Left lung (tissue), 10 donors: Measurements from ENCODE around the gene RAI1. TPM values are rescaled to one million over a fixed set of nuclear protein-coding genes. Genes with fewer than 3 reads are reported as not detected.

Experiments
- ATAC-seq: fragments of 200-7000 bp; cut with Tn5 transposase; one replicate; pipeline ENCODE4 v1.9.1; 2020; ENCODE audit warnings: moderate library complexity
- DNase-seq, 4 donors: peaks; one replicate each; pipeline ENCODE4 v3.0.0-alpha.2; 2013 to 2020
- H3K27ac ChIP-seq, 2 donors: fragments of 200-600 bp; sonication (generic) in 1 of 2; one replicate each; pipeline versions ENCODE4 v1.5.0 to v1.8.0; 2020 to 2021
- H3K27me3 ChIP-seq, 2 donors: fragments of 200-600 bp; sonication (generic) in 1 of 2; one replicate each; pipeline versions ENCODE4 v1.5.0 to v1.8.0; 2020 to 2021
- H3K36me3 ChIP-seq, 2 donors: fragments of 200-600 bp; sonication (generic) in 1 of 2; one replicate each; pipeline versions ENCODE4 v1.5.0 to v1.8.0; 2020 to 2021
- H3K4me1 ChIP-seq, 2 donors: fragments of 200-600 bp; one replicate each; pipeline ENCODE4 v1.8.0; 2021
- H3K4me3 ChIP-seq, 2 donors: fragments of 200-600 bp; sonication (generic) in 1 of 2; one replicate each; pipeline versions ENCODE4 v1.5.0 to v1.8.0; 2020 to 2021; ENCODE audit warnings: mild to moderate bottlenecking in 1 of 2
- H3K9me3 ChIP-seq, 2 donors: fragments of 200-600 bp; sonication (generic) in 1 of 2; one replicate each; pipeline versions ENCODE4 v1.5.0 to v1.8.0; 2020 to 2021
- CTCF ChIP-seq, 2 donors: fragments of 200-600 bp; sonication (generic) in 1 of 2; IDR thresholded peaks; one replicate each; pipeline versions ENCODE4 v1.5.0 to v1.8.0; 2021; ENCODE audit warnings: antibody characterized with exemption in 2 of 2
- intact Hi-C, 2 donors: fragments of 100-400 bp; cut with DNase I; formaldehyde crosslinking; loops; one replicate each; pipeline versions ENCODE4 v1.11.2 to v1.14.2; 2022
- polyA plus RNA-seq, 6 donors: library from polyadenylated mRNA; unstranded; fragments of 120-200 nt; gene quantifications; one replicate each; pipeline ENCODE4 v1.2.1, GENCODE V29; 2013; ENCODE audit not compliant: insufficient read length in 6 of 6
- total RNA-seq, 2 donors: library from RNA; stranded (reverse); fragmentation: NEBNext Ultra II Directional; extraction: Animal tissue kit (Norgen Biotek cat#: 25700); gene quantifications; one replicate each; pipeline ENCODE4 v1.2.1, GENCODE V29; 2021
- donor health status: DM: no; HTN: yes; CAD: no.
- donor health status: DM: no; HTN: no; CAD: no.

RAI1 gene
- total and polyA plus RNA-seq, 8 donors: 28.8 to 43.8 (median 34.7) TPM

- no peak for TF ChIP-seq CTCF (IDR thresholded peaks at IDR 0.05)
Observed at GRCh38 chr17:17742688-17743390, 61.6 kb downstream of the RAI1 start.

GRCh38 chr17:17743391-17744112 is 62.3 kb downstream of the RAI1 start:
- Histone ChIP-seq H3K4me1 (peaks cover 27 to 34% of the 10 kb centered on the region in 2 donors), H3K4me3 (no peak overlapping the region)
- TF ChIP-seq CTCF (IDR thresholded peaks at IDR 0.05): no peak

More at GRCh38 chr17:17742688-17743390, 61.6 kb downstream of the RAI1 start:
- Histone ChIP-seq H3K27ac (no peak overlapping the region), H3K4me3 (no peak overlapping the region), H3K27me3 (no peaks in the 10 kb centered on the region), H3K4me1 (peaks cover 34 to 41% of the 10 kb centered on the region in 2 donors), H3K36me3 (no peaks in the 10 kb centered on the region), H3K9me3 (no peaks in the 10 kb centered on the region)
- intact Hi-C loops: no loop called here
- DNase-seq (no peak), ATAC-seq (no peak)

GRCh38 chr17:17744116-17744515 is 62.9 kb downstream of the RAI1 start:
- H3K36me3 ChIP-seq: no peaks in the 10 kb centered on the region
- no peak overlapping the region for H3K4me3 ChIP-seq
- H3K9me3 ChIP-seq: no peaks in the 10 kb centered on the region
- H3K27me3 ChIP-seq: no peaks in the 10 kb centered on the region
- no peak for DNase-seq
- no peak for ATAC-seq
- H3K27ac ChIP-seq: no peak overlapping the region
- intact Hi-C loops: no loop called here
- H3K4me1 ChIP-seq: peaks cover 22 to 32% of the 10 kb centered on the region in 2 donors
- TF ChIP-seq CTCF (IDR thresholded peaks at IDR 0.05): no peak

More at GRCh38 chr17:17743391-17744112, 62.3 kb downstream of the RAI1 start:
- Histone ChIP-seq H3K9me3 (no peaks in the 10 kb centered on the region), H3K27ac (no peak overlapping the region), H3K27me3 (no peaks in the 10 kb centered on the region), H3K36me3 (no peaks in the 10 kb centered on the region)
- intact Hi-C loops: no loop called here
- DNase-seq: no peak
- ATAC-seq: no peak

GRCh38 chr17:17745476-17746455 is 64.5 kb downstream of the RAI1 start:
- no peak for DNase-seq
- Histone ChIP-seq H3K4me3 (no peak overlapping the region), H3K4me1 (peaks cover 10 to 33% of the 10 kb centered on the region in 2 donors), H3K36me3 (no peaks in the 10 kb centered on the region), H3K27ac (no peak overlapping the region), H3K9me3 (no peaks in the 10 kb centered on the region), H3K27me3 (no peaks in the 10 kb centered on the region)
- intact Hi-C loops: no loop called here
- ATAC-seq: no peak
- TF ChIP-seq CTCF (IDR thresholded peaks at IDR 0.05): no peak
